Inflammatory macrophage (primary cell): ENCODE measurements around the gene ASPRV1.
"Not testable (repeated sequence)": the region's sequence is repeated elsewhere in the genome, so short reads cannot be mapped to it uniquely, and the experiment has no call there.

Experiments used
- DNase-seq, 2 donors: peaks; one replicate each; pipeline ENCODE4 v3.0.0-alpha.2; 2020 to 2022
- total RNA-seq, 18 experiments: gene quantifications; one replicate each; lab custom pipeline; 2026; ENCODE audit warnings: mixed read lengths in 6 of 18, inconsistent platforms in 2 of 18; lab: John Stamatoyannopoulos, UW

ASPRV1 gene
- total RNA-seq, result 0 reads per million in 18 experiments

DNA sequence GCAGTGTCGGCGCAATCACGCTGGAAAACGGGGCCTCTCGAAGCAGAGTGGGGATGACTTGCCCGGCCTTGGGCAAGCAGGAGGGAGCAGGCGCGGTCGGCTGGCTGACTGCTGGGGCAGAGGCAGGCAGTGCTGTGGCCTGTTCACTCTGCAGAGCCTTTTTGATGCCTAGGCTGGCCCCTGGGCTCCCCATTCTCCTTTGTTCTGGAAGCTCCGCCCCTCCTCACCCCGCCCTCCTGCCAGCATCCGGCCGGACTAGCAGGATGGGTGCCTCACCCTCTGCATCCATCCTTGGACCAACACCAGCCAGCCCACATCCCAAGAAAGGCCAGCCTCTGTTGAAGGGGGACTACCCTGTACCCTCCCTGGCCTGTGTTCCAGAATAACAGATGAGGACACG, at the start of gene ASPRV1:
Gene ASPRV1, minus strand, starts transcription at position 136 of the 400 bp plus-strand sequence. CDS start 195 bp downstream, outside the sequence.
- no peak for DNase-seq

DNA sequence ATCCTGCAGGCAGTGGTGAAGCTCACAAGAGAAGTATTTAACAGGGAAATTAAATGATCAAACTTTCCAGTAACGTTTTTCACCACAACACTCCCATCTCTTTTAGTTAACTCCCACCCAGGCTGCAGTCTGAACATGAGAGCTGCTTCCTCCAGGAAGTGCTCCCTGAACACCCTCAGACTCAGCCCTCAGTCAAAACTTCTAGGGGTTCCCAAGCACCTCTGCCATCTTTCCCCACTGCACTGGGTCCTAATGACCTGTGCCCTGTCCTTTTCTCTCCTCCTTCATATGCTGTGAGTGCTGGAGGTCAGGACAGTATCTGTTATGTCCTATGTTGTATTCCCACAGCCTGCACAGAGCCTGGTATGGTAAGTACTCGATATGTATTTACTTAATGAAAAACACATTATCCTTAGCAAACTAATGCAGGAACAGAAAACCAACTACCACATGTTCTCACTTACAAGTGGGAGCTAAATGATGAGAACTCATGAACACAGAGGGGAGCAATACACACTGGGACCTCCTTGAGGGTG, 49.2 kb upstream of the ASPRV1 start:
- DNase-seq, result no peak

DNA sequence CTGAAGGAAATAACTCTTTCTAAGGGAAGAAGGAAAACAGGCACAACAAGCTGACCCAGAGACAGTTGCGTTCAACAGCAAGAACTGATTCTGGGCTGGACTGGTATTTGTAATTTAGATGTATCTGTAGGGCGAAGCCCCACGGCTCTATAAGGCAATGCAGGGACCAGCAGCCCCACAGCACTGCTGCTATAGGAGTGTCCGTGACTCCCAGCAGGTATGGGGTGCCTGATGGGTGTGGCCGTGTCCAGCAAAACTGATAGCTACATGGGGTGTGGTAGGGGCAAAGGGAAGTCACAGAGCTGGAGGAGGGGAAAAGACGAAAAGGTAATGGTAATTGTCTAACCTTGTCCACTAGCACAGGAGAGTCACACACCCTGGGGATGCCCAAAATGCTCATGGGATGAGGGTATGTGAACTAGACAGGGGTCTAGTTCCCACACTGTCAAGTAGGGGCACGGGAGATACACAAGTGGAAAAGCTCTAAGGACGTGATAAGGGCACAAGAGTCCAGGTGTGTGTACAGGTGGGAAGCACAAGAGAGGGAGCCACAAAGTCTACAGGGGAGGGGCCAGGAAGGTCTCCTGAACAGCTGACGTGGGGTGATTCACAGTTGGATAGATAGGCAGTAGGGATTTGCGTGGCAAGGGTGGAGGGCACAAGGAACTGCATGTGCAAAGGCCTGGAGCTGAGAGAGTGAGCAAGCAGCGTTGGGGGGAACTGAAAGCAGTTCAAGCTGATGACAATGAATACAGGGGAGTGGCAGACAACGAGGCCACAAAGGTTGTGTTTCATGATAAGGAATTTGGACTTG, 48.5 kb upstream of the ASPRV1 start:
- peak; percentile 64 to 69 for DNase-seq

DNA sequence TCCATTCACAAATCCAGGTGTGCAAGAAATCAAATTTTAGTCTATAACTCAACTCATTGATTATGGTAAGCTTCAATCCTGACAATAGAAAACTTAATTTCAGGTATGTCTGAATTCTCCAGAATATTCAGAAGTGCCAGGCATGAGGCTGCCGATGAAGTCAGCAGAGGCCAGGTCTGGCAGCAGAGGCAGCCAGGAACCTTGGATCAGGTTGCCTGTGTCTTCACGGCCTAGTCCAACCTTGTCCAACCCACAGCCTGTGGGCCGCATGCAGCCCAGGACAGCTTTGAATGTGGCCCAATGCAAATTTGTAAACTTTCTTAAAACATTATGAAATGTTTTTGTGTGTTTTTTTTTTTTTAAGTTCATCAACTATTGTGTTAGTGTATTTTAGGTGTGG, 46.9 kb upstream of the ASPRV1 start:
- DNase-seq, result no peak

- no peak for DNase-seq
Measured at GRCh38 chr2:70007151-70007550, 45.7 kb upstream of the ASPRV1 start.

DNA sequence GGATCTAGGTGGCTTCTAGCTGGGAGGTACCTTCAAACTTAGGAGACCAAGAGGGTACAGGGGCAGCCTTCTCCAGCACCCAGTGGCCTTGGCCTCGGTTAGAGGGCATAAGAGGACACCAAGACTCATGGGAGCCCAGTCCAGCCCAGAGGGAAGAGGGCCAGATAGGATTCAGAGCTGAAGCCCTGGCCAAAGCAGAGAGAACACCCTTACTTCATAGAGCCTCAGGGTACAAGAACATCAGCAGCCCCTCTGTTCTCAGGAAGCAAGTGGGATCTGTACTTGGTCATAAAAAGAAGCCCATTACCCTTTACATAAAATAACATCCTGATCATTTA, 45.0 kb upstream of the ASPRV1 start:
- no peak for DNase-seq

- no peak for DNase-seq
Measured at GRCh38 chr2:70005752-70006446, 44.5 kb upstream of the ASPRV1 start.

GRCh38 chr2:70005216-70005615, 43.8 kb upstream of the ASPRV1 start:
- DNase-seq, result no peak

GRCh38 chr2:70003093-70003830, 41.8 kb upstream of the ASPRV1 start:
- DNase-seq, result no peak

- DNase-seq, result peak; percentile 28 to 54
Measured at GRCh38 chr2:70002241-70002899, 40.9 kb upstream of the ASPRV1 start.

GRCh38 chr2:70000529-70000928, 39.1 kb upstream of the ASPRV1 start:
- not testable (repeated sequence) for DNase-seq

- DNase-seq, result no peak
Measured at GRCh38 chr2:69998761-69999160, 37.3 kb upstream of the ASPRV1 start.

GRCh38 chr2:69997015-69997830, 35.8 kb upstream of the ASPRV1 start:
- DNase-seq, result peak; percentile 21 to 50

- no peak for DNase-seq
Measured at GRCh38 chr2:69995511-69995910, 34.1 kb upstream of the ASPRV1 start.

- DNase-seq, result no peak
Measured at GRCh38 chr2:69994166-69994565, 32.7 kb upstream of the ASPRV1 start.

DNA sequence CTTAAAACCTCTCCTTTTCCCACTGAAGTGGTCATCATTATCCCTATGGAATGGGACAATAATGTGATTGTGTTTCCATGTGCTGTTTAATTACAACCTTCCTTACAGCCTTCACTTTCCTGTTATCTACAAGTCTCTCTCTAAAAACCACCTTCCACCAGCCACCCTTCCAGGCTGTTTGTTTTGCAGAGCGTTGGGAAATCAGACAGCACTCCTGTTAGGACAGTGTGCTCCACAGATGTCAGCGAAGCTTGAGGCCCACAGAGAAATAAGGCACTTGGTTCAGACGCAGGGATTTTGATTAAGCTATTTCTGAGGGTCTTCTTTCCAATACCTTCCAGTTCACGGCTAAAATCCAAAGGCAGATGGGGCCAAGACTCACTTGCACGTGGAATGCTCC, 32.3 kb upstream of the ASPRV1 start:
- no peak for DNase-seq

- no peak for DNase-seq
Measured at GRCh38 chr2:69993048-69993565, 31.7 kb upstream of the ASPRV1 start.

DNA sequence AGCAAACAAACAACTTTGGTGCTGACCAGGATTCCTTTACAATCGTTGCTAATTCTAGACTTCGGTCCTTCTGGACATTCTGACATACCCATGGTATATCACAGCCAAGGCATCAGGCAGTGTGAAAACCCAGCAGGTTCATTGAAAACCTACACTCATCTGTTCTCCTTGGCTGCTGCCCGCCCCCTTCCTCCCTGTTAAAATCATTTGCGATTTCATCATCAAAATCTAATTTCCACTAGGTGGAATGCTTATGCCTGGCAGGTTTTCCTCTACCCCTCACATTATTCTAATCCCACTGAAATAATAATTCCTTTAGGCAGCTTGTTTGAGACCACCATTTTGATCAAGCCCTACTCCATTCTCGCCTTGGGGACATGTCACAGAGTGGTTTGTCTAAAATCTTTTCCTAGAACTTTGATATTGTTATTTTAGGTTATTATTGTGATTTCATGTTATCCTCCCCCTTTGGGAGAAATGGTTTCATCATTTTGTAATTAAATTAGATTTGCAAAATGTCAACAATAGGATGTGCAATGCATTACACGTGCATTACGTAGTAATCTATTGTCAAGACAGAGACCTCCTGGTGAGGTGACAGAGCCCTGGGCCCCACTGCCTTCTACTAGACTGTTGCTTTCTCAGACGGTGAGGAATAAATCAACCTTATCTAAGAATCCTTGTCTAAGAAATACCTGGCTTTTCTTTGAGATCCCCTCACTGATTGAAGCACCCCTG, 31.0 kb upstream of the ASPRV1 start:
- no peak for DNase-seq

DNA sequence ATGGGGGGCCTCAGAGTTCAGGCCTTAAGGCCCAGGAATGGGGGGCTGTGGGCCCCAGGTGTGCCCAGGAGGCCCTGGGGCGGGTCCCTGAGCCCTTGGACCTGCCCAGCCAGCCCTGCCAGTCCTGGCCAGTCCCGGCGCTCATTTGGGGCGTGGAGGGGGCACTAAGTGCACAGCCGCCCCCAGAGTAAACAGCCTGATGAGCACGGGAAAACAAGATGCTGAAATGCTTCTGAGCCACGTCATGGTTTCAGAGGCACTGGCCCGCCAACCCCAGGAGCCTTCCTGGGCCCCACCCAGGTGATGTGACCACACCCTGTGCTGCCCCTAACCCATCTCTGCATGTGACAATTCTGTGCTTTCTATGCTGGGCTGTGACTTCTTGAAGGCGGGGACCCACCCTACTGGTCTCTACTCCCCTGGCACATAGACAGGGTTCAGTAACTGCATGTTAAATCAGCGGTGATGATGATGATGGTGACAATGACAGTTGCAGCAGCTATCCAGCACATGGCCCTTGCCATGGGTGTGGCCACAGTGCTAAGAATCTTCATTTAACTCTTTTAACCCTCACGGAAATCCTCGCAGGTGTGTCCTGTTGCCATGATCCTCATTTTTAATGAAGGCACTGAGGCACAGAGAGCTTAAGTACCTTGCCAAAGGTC, 28.1 kb upstream of the ASPRV1 start:
- no peak for DNase-seq

DNA sequence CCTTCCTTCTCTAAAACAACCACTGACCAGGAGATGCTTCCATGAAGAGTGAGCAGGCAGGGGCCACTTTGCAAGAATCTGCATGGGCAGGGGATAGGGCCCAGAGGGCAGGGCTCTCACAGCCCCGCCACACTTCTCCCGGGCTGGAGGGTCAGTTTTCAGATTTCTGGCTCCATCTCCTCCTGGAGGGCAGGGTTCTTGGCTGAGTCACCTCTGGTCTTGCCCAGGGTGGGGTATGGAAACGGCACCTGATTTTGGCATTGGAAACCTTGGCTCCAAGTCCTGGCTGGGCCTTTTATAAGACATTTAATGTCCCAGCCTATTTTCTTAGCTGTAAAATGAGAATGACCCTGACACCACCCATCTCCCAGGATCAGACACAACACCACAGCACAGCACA, 27.6 kb upstream of the ASPRV1 start:
- DNase-seq, result no peak
